Activated CD4-positive, alpha-beta T cell treated with anti-CD3 and anti-CD28 coated beads, Interleukin-2, amount 50 U/mL, for 48 hours (primary cell): Measurements from ENCODE around the gene TMTC2.
"Not testable (repeated sequence)": the region's sequence is repeated elsewhere in the genome, so short reads cannot be mapped to it uniquely, and the experiment has no call there.

Experiments used
- DNase-seq, 2 experiments: peaks; one replicate each; pipeline ENCODE4 v3.0.0-alpha.2; 2020

The TMTC2 gene

DNA sequence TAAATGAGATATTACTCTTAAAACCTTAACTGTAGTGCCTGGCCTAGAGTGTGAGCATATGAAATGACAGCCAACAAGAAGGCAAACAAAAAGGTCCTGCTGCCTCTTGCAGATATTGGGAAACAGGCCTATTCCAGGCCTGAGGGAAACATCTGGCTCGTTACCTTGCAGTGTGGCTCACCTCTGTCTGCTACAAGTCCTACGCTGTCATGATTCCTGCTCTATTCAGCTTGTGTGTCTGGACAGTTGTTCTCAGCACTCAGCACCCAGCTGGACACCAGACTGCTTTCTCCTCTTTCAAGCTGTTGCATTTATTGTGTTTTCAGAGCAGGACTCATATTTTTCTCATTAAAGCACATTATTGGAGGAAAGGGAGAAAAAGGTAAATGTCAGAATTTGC is 113.5 kb downstream of the TMTC2 start:
- no peak for DNase-seq

GRCh38 chr12:82801951-82802610 is 115.4 kb downstream of the TMTC2 start:
- DNase-seq, result no peak

DNA sequence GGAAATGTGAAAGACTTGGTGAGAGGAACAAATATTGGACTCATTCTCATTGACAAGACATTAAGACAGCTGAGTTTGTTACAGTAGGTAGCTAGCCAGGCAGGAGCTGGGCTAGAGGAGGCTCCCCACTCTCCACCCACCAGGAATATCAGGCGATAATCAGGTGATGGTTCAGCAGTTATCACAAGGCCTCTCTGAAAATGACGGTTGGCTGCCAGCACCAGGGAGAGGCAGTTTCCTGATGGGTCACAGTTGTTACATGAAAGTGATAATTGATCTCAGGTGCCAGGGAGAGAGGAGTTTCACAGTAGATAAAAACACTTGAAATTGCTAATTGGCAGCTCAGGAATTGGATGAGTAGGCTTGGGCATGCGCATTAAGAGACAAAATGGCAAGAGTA is 116.5 kb downstream of the TMTC2 start:
- DNase-seq, result no peak

DNA sequence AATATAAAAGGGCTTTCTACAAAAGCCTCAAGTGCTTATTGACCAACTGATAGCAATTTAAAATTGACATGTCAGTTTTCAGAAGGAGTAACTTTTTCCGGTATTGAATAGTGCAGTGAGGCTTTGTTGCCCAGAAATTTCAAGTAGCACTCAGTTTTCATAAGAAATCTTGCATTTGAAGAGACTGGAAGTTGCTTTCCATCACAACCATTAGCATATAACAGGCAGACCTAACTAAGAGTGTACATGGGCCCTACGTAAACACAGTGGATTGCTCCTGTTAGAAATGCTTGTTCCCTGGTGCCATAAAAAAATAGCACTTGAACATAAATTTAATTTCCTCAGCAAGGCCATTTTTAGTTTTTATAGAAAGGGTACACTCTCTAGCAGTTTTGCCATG is 117.9 kb downstream of the TMTC2 start:
- no peak for DNase-seq

GRCh38 chr12:82805004-82805403 is 118.3 kb downstream of the TMTC2 start:
- not testable (repeated sequence) for DNase-seq

DNA sequence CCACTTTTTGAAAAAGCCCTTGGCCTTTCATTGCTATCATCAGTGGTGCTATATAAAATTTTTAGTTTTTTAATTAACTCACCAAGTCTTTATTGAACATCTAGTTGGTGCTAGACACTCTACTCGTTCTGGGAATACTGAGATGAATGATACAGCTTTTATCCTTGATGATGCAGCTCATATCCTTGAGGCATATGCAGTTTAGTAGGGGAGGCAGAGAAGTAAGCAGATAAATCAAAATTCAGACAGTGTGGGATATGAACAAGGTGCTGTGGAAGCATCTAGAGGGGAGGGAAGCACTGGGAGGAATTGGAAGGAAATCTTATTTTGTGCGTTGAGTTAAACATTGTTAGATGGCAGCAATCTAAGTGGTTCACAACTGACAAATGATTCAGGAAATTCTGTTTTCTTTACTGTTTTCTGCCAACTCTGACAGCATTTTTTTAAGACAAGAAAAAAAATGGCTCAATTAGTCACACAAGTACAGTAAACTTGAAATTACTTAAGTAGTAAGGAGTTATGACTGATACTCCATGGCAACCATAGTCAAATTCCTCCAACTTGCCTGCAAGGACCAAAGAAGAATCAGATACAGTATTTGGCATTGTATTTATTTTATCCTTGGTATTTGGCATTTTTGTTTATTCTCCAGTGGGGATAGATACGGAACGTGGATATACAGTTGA is 119.2 kb downstream of the TMTC2 start:
- DNase-seq, result no peak

DNA sequence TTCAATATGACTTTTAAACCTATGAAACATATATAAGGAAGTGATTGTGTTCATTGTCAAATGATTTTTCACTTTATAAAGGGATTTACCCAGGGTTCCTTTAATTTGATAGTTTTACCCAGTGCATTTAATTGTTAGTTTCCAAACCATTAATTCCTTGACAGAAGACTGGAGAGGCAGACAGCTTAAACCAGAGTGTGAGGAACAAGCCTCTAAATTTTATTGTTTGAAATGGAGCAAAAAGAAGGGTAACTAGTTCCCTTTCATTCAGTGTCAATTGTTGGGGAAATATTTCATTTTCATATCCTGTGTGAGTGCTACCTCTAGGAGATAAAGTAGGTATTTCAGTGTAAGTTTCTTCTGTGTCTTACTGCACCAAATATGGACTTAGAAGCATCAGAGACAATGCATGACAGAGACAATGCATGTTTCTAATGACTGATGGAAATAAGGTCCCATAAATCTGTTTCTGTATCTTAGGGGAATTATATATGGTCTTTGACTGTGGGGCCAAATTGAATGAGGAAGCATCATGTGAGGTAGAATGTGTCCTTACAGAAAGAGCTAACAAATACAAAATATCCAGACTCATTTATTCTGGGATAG is 120.5 kb downstream of the TMTC2 start:
- DNase-seq, result no peak

GRCh38 chr12:82810568-82810967 is 123.9 kb downstream of the TMTC2 start:
- DNase-seq, result no peak

- no peak for DNase-seq
These were observed 130.7 kb downstream of the TMTC2 start for GRCh38 chr12:82817368-82817767.

GRCh38 chr12:82818271-82819035 is 131.7 kb downstream of the TMTC2 start:
- no peak for DNase-seq

DNA sequence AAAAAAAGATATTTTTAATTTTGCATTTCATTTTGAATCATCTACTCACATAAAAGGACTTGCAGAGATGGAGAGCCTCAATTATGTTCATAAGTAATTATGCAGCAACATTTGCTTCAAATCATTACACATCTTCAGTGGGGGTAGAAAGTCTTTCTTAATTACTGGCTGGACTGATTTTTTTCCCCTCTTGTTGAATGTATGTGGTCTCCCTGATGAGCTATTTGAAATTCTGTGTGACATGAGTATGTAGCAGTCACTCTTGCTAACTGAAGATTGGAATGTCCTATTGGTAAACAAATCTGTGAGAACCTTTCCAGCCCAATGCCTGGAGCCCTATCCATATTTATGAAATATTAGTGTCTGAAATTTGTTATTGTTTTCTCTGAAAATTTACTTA is 139.8 kb downstream of the TMTC2 start:
- no peak for DNase-seq

DNA sequence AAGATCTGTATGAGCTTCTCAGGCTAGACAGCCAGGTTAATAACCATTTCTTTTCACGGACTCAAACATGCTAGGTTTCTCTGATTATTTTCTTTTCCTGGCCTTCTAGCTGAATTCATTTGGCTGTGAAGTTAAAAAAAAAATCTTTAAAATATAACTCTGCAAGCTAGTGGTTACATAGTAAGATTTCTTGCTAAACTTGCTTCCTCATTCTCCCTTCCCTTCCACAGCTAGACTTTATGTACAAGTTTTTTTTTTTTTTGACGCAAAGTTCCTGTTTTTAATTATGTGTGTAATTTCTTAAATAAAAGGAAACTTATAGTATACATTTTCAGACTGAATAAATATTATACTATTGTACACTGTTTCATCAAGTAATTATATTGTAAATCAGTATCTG is 145.4 kb downstream of the TMTC2 start:
- no peak for DNase-seq

- DNase-seq, result no peak
These were observed 146.3 kb downstream of the TMTC2 start for GRCh38 chr12:82832981-82833380.

- DNase-seq, result no peak
These were observed 146.8 kb downstream of the TMTC2 start for GRCh38 chr12:82833481-82833880.

- no peak for DNase-seq
These were observed 148.5 kb downstream of the TMTC2 start for GRCh38 chr12:82835217-82835616.

DNA sequence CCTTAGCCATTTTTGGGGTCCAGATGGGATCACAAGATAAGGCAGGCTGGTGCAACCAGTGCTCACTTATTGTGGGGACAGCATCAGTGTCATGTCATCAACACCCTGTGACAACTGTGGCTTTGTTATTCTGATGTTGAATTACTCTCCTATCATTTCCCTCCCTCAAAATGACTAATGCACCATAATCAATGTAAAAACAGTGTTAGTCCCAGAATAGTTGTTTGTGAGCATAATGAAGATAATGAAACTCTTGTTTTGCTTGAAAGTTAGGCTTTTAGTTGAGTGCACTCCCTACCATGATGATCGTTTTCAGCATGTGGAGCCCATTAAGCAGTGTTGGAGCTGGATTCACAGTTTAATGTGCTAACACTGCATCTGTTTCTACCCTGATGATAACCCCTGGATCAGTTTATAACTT is 151.4 kb downstream of the TMTC2 start:
- DNase-seq, result no peak

DNA sequence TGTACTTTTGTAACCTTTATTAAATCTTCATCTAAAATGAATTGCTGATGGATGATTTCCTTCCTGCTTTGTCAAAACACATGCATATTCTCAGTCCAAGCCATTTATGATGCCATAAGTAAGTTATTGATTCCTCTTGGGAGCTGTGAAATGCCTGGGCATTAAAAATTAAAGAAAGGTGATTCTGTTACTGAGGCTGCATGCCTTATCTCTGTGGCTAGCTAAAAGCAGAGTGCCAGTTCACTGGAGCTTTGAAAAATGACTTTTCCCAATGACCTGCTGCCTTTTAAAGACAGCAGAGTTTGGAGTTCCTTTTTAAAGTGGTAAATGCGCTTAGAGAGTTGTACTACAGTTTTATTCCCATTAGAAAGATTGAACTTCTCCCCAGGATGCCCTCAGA is 152.1 kb downstream of the TMTC2 start:
- DNase-seq, result no peak

DNA sequence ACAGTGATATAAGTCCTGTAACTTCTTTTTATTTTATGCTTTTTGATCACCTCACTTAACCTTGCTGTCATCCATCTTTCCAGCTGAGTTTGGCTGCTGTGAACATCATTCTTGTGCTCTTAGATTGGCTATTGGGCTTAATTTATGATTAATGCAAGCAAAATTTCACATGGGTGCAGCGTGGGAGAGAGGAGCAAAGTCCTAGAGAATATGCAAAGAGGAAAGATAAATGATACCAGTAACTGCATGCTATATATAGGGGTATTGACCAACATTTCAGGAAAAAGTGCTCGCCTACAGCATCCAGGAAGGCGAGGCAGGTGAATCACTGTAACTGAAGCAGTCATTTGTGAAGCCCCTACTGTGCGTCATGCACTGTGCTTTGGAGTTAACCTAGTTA is 153.1 kb downstream of the TMTC2 start:
- no peak for DNase-seq

- DNase-seq, result no peak
These were observed 154.8 kb downstream of the TMTC2 start for GRCh38 chr12:82841487-82841904.

DNA sequence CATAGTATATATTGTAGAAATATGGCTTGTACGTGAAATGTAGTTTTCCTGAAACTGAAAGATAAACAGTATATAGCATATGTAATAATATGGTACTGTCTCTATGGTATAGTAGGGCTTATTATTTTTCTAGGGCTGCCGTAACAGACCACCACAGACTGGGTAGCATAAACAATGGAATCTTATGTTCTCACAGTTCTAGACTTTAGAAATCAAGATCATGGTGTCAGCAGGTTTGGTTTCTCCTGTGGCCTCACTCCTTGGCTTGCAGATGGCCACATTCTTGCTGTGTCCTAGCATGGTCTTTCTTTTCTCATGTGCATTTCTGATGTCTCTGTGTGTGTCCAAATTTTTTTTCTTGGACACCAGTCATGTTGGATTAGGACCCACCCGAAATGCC is 155.8 kb downstream of the TMTC2 start:
- DNase-seq, result no peak

DNA sequence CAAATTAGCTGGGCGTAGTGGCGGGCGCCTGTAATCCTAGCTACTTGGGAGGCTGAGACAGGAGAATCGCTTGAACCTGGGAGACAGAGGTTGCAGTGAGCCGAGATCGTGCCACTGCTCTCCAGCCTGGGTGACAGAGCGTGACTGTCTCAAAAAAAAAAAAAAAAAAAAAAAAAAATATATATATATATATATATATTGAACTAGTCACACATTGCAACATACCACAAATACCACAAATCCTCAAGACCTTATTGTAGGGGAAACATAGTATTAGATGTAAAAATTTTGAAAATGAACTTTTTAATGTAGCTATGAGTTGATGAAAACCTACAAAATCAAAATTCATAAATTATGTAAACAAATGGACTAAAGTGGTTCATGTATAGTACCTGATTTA is 158.4 kb downstream of the TMTC2 start:
- DNase-seq, result not testable (repeated sequence)

GRCh38 chr12:82848845-82849244 is 162.1 kb downstream of the TMTC2 start:
- DNase-seq, result no peak

GRCh38 chr12:82852529-82852928 is 165.8 kb downstream of the TMTC2 start:
- no peak for DNase-seq

DNA sequence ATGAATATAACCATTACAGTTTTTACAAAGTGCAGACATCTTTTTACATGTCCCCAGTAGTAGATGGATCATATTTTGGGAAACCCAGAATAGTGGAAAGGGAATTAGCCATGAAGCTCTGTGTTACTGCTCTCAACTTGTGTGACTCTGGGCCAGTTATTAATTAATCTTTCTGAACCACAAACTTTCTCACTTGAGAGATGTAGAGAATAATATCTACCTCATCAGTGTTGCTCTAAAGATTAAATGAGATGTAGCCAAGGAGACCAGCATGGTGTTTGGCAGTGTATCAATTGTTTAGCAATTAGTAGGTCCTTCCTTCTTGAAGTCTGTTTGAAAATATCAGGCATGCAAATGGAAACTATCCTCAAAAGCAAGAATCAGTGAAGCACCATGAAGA is 169.2 kb downstream of the TMTC2 start:
- no peak for DNase-seq
